Measurements from ENCODE around the gene CFAP61. TPM values are rescaled to one million over a fixed set of nuclear protein-coding genes. Genes with fewer than 3 reads are reported as not detected.

CFAP61 gene
- total and polyA plus RNA-seq, 9 of the 15 experiments (the other 6 are each of a cell fraction or from before 2014, with no cell fraction given): 0.11 TPM; not detected in 8

DNA sequence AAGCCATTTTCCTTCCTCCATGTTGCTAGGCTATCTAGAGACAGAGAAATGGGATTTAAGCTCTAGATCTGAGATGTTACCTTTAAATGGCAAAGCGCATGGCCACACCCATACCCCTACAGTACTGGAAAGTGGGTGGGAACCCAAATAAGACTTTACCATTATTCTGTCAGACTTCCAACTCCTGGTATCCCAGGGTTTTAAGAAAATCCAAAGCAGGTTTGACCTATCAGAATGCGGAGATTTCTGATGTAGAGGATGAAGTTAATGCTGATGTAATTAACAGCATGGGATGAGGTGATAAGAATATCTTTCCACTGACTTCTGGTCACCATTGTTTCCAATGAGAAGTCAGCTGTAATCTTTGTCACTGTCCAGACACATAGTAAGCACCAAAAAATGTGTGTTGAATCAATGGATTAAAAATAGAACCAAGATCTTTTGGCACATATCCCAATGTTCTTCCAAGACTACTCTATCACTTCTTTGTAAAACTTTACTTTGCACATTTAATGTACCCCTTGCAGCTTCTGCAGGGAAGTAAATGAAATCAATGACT is 174.8 kb downstream of the CFAP61 start:
- in situ Hi-C loops (cut with MboI) (no loop called here), intact Hi-C loops (cut with micrococcal nuclease) (no loop called here)
- ChIA-PET CTCF (ENCODE audit: low intra/inter-chr PET ratio) (no interaction called here), POLR2A (no interaction called here)
- Histone ChIP-seq H3K4me3 (no peak overlapping the region), H3K4me1 (replicated peaks in 1 of 2; ENCODE audit: control insufficient read depth in 2 of 2, insufficient read depth in 2 of 2, low read length in 2 of 2) (no peaks in the 10 kb centered on the region; a peak in 1 of 5 replicates), H4K20me1 (replicated peaks; ENCODE audit: control insufficient read depth, insufficient read depth, low read length) (no peaks in the 10 kb centered on the region), H3K9ac (ENCODE audit: insufficient read depth in 1 of 2, low read depth in 2 of 2, low read length in 2 of 2) (no peak overlapping the region), H3K4me2 (ENCODE audit: insufficient read depth, low read length) (no peak overlapping the region), H3K36me3 (ENCODE audit: control insufficient read depth, insufficient read depth, low read length) (no peaks in the 10 kb centered on the region), H3K27ac (ENCODE audit: extremely low read depth, low read depth, low read length) (no peak overlapping the region), H3K27me3 (ENCODE audit: control insufficient read depth in 2 of 2, insufficient read depth in 2 of 2, low read length in 2 of 2) (peaks cover 0 to 7% of the 10 kb centered on the region in 2 experiments; a peak in 3 of 5 replicates), H2AFZ (ENCODE audit: low read depth, low read length) (no peak overlapping the region), H3K79me2 (ENCODE audit: control insufficient read depth, insufficient read depth, low read length) (no peaks in the 10 kb centered on the region), H3K9me3 (replicated peaks; ENCODE audit: control insufficient read depth, insufficient read depth, low read depth, low read length) (no peaks in the 10 kb centered on the region), H3K9me1 (ENCODE audit: control insufficient read depth, insufficient read depth, low read length) (no peaks in the 10 kb centered on the region)
- TF ChIP-seq MCM2 (IDR thresholded peaks at IDR 0.05; ENCODE audit: low read depth) (no peak), ZNF436 (CRISPR knock-in tag; IDR thresholded peaks at IDR 0.05) (no peak), TSC22D4 (tag; IDR thresholded peaks at IDR 0.05) (no peak), TEAD4 (IDR thresholded peaks at IDR 0.05; ENCODE audit: low read length) (no peak), TEAD4 (CRISPR knock-in tag; IDR thresholded peaks at IDR 0.05; ENCODE audit: borderline replicate concordance) (no peak), U2AF2 (optimal IDR thresholded peaks at IDR 0.05; ENCODE audit: low read depth, low read length) (no peak), SUPT5H (IDR thresholded peaks at IDR 0.05) (no peak), ESRRB (CRISPR knock-in tag; IDR thresholded peaks at IDR 0.05; ENCODE audit: borderline replicate concordance) (no peak), TCF3 (CRISPR knock-in tag; IDR thresholded peaks at IDR 0.05) (no peak)
- TF ChIP-seq, protein P1, sequence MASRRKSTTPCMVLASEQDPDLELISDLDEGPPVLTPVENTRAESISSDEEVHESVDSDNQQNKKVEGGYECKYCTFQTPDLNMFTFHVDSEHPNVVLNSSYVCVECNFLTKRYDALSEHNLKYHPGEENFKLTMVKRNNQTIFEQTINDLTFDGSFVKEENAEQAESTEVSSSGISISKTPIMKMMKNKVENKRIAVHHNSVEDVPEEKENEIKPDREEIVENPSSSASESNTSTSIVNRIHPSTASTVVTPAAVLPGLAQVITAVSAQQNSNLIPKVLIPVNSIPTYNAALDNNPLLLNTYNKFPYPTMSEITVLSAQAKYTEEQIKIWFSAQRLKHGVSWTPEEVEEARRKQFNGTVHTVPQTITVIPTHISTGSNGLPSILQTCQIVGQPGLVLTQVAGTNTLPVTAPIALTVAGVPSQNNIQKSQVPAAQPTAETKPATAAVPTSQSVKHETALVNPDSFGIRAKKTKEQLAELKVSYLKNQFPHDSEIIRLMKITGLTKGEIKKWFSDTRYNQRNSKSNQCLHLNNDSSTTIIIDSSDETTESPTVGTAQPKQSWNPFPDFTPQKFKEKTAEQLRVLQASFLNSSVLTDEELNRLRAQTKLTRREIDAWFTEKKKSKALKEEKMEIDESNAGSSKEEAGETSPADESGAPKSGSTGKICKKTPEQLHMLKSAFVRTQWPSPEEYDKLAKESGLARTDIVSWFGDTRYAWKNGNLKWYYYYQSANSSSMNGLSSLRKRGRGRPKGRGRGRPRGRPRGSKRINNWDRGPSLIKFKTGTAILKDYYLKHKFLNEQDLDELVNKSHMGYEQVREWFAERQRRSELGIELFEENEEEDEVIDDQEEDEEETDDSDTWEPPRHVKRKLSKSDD (conservative IDR thresholded peaks at IDR 0.05; ENCODE audit: low read length): no peak
- TF ChIP-seq, protein P2, sequence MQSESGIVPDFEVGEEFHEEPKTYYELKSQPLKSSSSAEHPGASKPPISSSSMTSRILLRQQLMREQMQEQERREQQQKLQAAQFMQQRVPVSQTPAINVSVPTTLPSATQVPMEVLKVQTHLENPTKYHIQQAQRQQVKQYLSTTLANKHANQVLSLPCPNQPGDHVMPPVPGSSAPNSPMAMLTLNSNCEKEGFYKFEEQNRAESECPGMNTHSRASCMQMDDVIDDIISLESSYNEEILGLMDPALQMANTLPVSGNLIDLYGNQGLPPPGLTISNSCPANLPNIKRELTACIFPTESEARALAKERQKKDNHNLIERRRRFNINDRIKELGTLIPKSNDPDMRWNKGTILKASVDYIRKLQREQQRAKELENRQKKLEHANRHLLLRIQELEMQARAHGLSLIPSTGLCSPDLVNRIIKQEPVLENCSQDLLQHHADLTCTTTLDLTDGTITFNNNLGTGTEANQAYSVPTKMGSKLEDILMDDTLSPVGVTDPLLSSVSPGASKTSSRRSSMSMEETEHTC (IDR thresholded peaks at IDR 0.05): no peak
- DNase-seq (ENCODE audit: extremely low read depth in 1 of 4, low spot score in 3 of 4) (no peak), ATAC-seq (no peak), FAIRE-seq (no peak)
- BruUV-seq (replicated peaks): no TSS peak
- 4% methylated on average over 2 of the region's 2 CpGs for WGBS (ENCODE audit: insufficient coverage, low coverage, missing lambda C conversion rate)
